CD4-positive, alpha-beta T cell (primary cell): Measurements from ENCODE around the gene ADISSP. TPM values are rescaled to one million over a fixed set of nuclear protein-coding genes. Genes with fewer than 3 reads are reported as not detected.

ENCODE experiments used
- ATAC-seq: fragments of 200-7000 bp; cut with Tn5 transposase; one replicate; pipeline ENCODE4 v1.10.0; 2022; ENCODE audit warnings: mild to moderate bottlenecking; ENCODE audit not compliant: poor library complexity
- CTCF ChIA-PET: fragments of 350-600 bp; sonication (Branson Sonifier 250); formaldehyde crosslinking; loops from one replicate; lab custom pipeline; 2021; ENCODE audit warnings: antibody characterized with exemption, inconsistent platforms; lab: Charles Lee
- POLR2A ChIA-PET: fragments of 350-600 bp; sonication (Branson Sonifier 250); formaldehyde crosslinking; loops from one replicate; lab custom pipeline; 2021; ENCODE audit warnings: antibody characterized with exemption, inconsistent platforms; lab: Charles Lee
- DNase-seq, 14 experiments: peaks; one replicate each; pipeline ENCODE4 v3.0.0-alpha.2; 2013 to 2020; ENCODE audit warnings: mixed read lengths in 2 of 14
- H3K27ac ChIP-seq, 2 donors: one replicate each; pipeline versions ENCODE4 v1.5.1 to v1.7.0; 2013; ENCODE audit warnings: low read length in 2 of 2, low read depth in 1 of 2, mild to moderate bottlenecking in 1 of 2
- H3K27me3 ChIP-seq, 2 experiments: 1 replicate in 1 of 2; 2 replicates in 1 of 2; pipeline versions ENCODE4 v1.6.1 to v1.7.0; 2013; ENCODE audit warnings: low read length in 2 of 2, control low read depth in 1 of 2, mild to moderate bottlenecking in 1 of 2, moderate library complexity in 1 of 2; ENCODE audit not compliant: insufficient read depth in 2 of 2, control insufficient read depth in 1 of 2
- H3K36me3 ChIP-seq: one replicate; pipeline ENCODE4 v1.6.1; 2013; ENCODE audit warnings: low read length, control low read depth; ENCODE audit not compliant: insufficient read depth
- H3K4me1 ChIP-seq: one replicate; pipeline ENCODE4 v1.6.1; 2013; ENCODE audit warnings: low read length, control low read depth; ENCODE audit not compliant: insufficient read depth
- H3K4me3 ChIP-seq: one replicate; pipeline ENCODE4 v1.5.1; 2013; ENCODE audit warnings: mild to moderate bottlenecking, low read length, moderate library complexity
- H3K9me3 ChIP-seq, 2 experiments: 1 replicate in 1 of 2; 2 replicates in 1 of 2; pipeline versions ENCODE4 v1.6.1 to v1.7.0; 2013; ENCODE audit warnings: low read length in 2 of 2, mild to moderate bottlenecking in 2 of 2, control low read depth in 1 of 2, moderate library complexity in 1 of 2; ENCODE audit not compliant: control insufficient read depth in 1 of 2, insufficient read depth in 1 of 2
- H3K27ac Mint-ChIP-seq: one replicate; pipeline ENCODE4 v1.8.0; 2020; ENCODE audit warnings: mixed read lengths
- H3K27me3 Mint-ChIP-seq: one replicate; pipeline ENCODE4 v1.8.0; 2021; ENCODE audit warnings: mixed read lengths
- H3K36me3 Mint-ChIP-seq: one replicate; pipeline ENCODE4 v1.8.0; 2021; ENCODE audit warnings: low read depth, mixed read lengths
- H3K4me1 Mint-ChIP-seq: one replicate; pipeline ENCODE4 v1.8.0; 2021; ENCODE audit warnings: low read depth, mixed read lengths
- H3K4me3 Mint-ChIP-seq: one replicate; pipeline ENCODE4 v1.8.0; 2020; ENCODE audit warnings: mild to moderate bottlenecking, mixed read lengths
- H3K9me3 Mint-ChIP-seq: one replicate; pipeline ENCODE4 v1.8.0; 2020; ENCODE audit warnings: mixed read lengths
- intact Hi-C, 2 experiments: fragments of 100-400 bp; cut with DNase I in 1 of 2; cut with micrococcal nuclease in 1 of 2; formaldehyde crosslinking; loops; one replicate each; pipeline versions ENCODE4 v1.15.1 to v1.9.0; 2023 to 2025; cut with DNase I, micrococcal nuclease
- total RNA-seq, 174 experiments: library from RNA in 2 of 174; stranded (reverse) in 2 of 174; gene quantifications; one replicate each; pipeline ENCODE4 v1.2.3 and lab custom pipeline; 2021 to 2026
- TF ChIP-seq, protein P1 (sequence below): fragments of 200-600 bp; IDR thresholded peaks from one replicate; pipeline ENCODE4 v1.8.0; 2022; ENCODE audit warnings: antibody characterized with exemption, mild to moderate bottlenecking

The ADISSP gene
- total RNA-seq, 2 experiments from 2014 or later: 11.2 to 11.6 TPM

DNA sequence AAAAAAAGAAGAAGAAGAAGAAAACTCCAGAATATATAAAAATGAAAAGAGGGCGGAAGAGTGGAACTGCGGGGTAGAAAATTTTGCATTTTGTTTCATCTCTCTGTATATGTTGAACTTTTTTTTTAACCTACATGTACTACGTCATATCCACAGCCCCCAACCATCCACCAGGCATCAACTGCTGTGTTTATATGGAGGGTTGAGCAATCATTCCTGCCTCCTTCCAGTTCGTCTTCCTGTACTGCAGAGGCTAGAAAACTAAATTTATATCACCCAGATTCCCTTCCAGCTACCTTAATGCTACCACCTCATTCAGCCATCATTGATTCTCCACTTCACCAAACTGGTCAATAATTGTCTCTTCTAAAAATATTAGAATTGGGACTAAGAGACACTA is 45.6 kb downstream of the ADISSP start:
- intact Hi-C loops: no loop called here
- ChIA-PET CTCF (no interaction called here), POLR2A (no interaction called here)
- Mint-ChIP-seq H3K4me3 (no peak overlapping the region), H3K36me3 (no peaks in the 10 kb centered on the region), H3K27ac (no peak overlapping the region), H3K27me3 (peaks cover 50% of the 10 kb centered on the region), H3K9me3 (no peaks in the 10 kb centered on the region), H3K4me1 (no peaks in the 10 kb centered on the region)
- ATAC-seq (no peak), DNase-seq (no peak)
- no peak overlapping the region for H3K27ac ChIP-seq
- H3K4me1 ChIP-seq: no peaks in the 10 kb centered on the region
- no peaks in the 10 kb centered on the region for H3K9me3 ChIP-seq
- no peak overlapping the region for H3K4me3 ChIP-seq
- H3K36me3 ChIP-seq: no peaks in the 10 kb centered on the region
- H3K27me3 ChIP-seq: peaks cover 2 to 5% of the 10 kb centered on the region in 2 experiments
- TF ChIP-seq, protein P1, sequence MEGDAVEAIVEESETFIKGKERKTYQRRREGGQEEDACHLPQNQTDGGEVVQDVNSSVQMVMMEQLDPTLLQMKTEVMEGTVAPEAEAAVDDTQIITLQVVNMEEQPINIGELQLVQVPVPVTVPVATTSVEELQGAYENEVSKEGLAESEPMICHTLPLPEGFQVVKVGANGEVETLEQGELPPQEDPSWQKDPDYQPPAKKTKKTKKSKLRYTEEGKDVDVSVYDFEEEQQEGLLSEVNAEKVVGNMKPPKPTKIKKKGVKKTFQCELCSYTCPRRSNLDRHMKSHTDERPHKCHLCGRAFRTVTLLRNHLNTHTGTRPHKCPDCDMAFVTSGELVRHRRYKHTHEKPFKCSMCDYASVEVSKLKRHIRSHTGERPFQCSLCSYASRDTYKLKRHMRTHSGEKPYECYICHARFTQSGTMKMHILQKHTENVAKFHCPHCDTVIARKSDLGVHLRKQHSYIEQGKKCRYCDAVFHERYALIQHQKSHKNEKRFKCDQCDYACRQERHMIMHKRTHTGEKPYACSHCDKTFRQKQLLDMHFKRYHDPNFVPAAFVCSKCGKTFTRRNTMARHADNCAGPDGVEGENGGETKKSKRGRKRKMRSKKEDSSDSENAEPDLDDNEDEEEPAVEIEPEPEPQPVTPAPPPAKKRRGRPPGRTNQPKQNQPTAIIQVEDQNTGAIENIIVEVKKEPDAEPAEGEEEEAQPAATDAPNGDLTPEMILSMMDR: no peak

DNA sequence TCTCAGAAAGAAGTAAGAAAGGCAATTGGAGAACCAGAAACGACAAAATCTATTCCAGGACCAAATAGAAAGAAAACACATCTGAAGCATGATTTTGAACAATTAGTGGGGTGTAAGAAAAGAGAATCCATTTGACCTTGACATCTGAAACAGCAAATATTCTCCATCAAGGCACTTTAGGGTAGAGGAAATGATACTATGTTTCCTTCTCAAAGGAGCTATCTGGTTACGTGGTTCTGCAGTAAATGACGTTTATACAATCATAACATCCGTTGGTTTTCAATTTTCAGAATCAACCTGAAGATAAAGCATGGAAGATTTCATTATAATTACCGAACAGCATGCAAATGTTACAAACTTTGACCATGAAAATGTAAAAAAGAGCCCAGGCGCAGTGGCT is 46.9 kb downstream of the ADISSP start:
- intact Hi-C loops: no loop called here
- no peaks in the 10 kb centered on the region for H3K9me3 Mint-ChIP-seq
- no peaks in the 10 kb centered on the region for H3K4me1 ChIP-seq
- DNase-seq: no peak
- POLR2A ChIA-PET: no interaction called here
- H3K27ac ChIP-seq: no peak overlapping the region
- no peak overlapping the region for H3K27ac Mint-ChIP-seq
- CTCF ChIA-PET: interaction anchor here (1.6 kb wide), 1 partner anchor 10 kb away, joined by 4 read pairs; no protein-coding TSS in a partner anchor
- H3K27me3 ChIP-seq: peaks cover 2 to 5% of the 10 kb centered on the region in 2 experiments
- no peak overlapping the region for H3K4me3 ChIP-seq
- no peaks in the 10 kb centered on the region for H3K9me3 ChIP-seq
- no peak for ATAC-seq
- H3K36me3 ChIP-seq: no peaks in the 10 kb centered on the region
- H3K36me3 Mint-ChIP-seq: no peaks in the 10 kb centered on the region
- no peaks in the 10 kb centered on the region for H3K4me1 Mint-ChIP-seq
- no peak overlapping the region for H3K4me3 Mint-ChIP-seq
- TF ChIP-seq, protein P1: no peak
- H3K27me3 Mint-ChIP-seq: peaks cover 51% of the 10 kb centered on the region

DNA sequence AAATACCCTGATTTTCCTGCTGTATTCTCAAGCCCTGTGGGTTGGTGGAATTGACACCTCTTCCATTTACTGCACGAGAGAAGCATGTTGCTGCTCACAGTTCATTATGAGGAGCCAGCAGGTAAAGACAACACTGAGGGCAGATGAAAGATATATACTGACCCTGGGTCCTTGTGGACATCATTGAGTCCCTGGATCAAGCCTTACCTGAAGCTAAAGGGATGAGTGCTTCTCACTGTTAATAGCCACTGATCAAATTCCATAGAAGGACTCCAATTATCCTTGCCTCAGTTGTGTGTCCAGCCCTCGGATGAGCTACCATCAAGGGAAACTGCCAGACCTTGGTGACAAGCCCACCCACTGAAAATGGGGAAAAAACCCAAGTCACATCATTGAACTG is 47.5 kb downstream of the ADISSP start:
- peaks cover 51% of the 10 kb centered on the region for H3K27me3 Mint-ChIP-seq

More for the DNA sequence above, 47.5 kb downstream of the ADISSP start:
- H3K27me3 ChIP-seq: peaks cover 2 to 5% of the 10 kb centered on the region in 2 experiments
- H3K4me3 ChIP-seq: no peak overlapping the region
- no peaks in the 10 kb centered on the region for H3K36me3 ChIP-seq
- TF ChIP-seq, protein P1: no peak
- H3K27ac Mint-ChIP-seq: no peak overlapping the region
- no peak for ATAC-seq
- ChIA-PET POLR2A (no interaction called here), CTCF (interaction anchor here (1.6 kb wide), 1 partner anchor 9 kb away, joined by 4 read pairs; no protein-coding TSS in a partner anchor)
- no peak overlapping the region for H3K4me3 Mint-ChIP-seq
- no peak for DNase-seq
- H3K9me3 Mint-ChIP-seq: no peaks in the 10 kb centered on the region
- H3K4me1 ChIP-seq: no peaks in the 10 kb centered on the region
- H3K36me3 Mint-ChIP-seq: no peaks in the 10 kb centered on the region
- H3K4me1 Mint-ChIP-seq: no peaks in the 10 kb centered on the region
- H3K9me3 ChIP-seq: no peaks in the 10 kb centered on the region
- intact Hi-C loops: no loop called here
- no peak overlapping the region for H3K27ac ChIP-seq
